Activated CD8-positive, alpha-beta memory T cell treated with anti-CD3 and anti-CD28 coated beads for 1 hour (primary cell): ENCODE results near the gene CELF4.

ENCODE experiments used
- DNase-seq, 2 donors: peaks; one replicate each; pipeline ENCODE4 v3.0.0-alpha.2; 2020; ENCODE audit warnings: low read depth in 1 of 2; ENCODE audit errors: extremely low read depth in 1 of 2

The CELF4 gene

GRCh38 chr18:37395631-37396030 is 170.0 kb downstream of the CELF4 start:
- DNase-seq, result no peak

GRCh38 chr18:37395138-37395537 is 170.5 kb downstream of the CELF4 start:
- DNase-seq, result no peak

- DNase-seq, result no peak
These were observed 171.0 kb downstream of the CELF4 start for GRCh38 chr18:37394610-37394965.

- no peak for DNase-seq
These were observed 171.5 kb downstream of the CELF4 start for GRCh38 chr18:37393945-37394609.

GRCh38 chr18:37393221-37393827 is 172.3 kb downstream of the CELF4 start:
- DNase-seq, result no peak

GRCh38 chr18:37392648-37393047 is 172.9 kb downstream of the CELF4 start:
- DNase-seq, result no peak

- DNase-seq, result no peak
These were observed 173.7 kb downstream of the CELF4 start for GRCh38 chr18:37391698-37392548.

GRCh38 chr18:37391156-37391555 is 174.4 kb downstream of the CELF4 start:
- DNase-seq, result no peak

GRCh38 chr18:37390687-37391086 is 174.9 kb downstream of the CELF4 start:
- DNase-seq, result no peak

GRCh38 chr18:37389684-37390368 is 175.8 kb downstream of the CELF4 start:
- no peak for DNase-seq

- DNase-seq, result no peak
These were observed 176.6 kb downstream of the CELF4 start for GRCh38 chr18:37389041-37389440.

GRCh38 chr18:37388413-37388812 is 177.2 kb downstream of the CELF4 start:
- DNase-seq, result no peak

- no peak for DNase-seq
These were observed 179.5 kb downstream of the CELF4 start for GRCh38 chr18:37385846-37386778.

GRCh38 chr18:37383846-37384595 is 181.6 kb downstream of the CELF4 start:
- DNase-seq, result no peak

- no peak for DNase-seq
These were observed 182.4 kb downstream of the CELF4 start for GRCh38 chr18:37383036-37383785.

- no peak for DNase-seq
These were observed 184.0 kb downstream of the CELF4 start for GRCh38 chr18:37381554-37381953.

- no peak for DNase-seq
These were observed 185.0 kb downstream of the CELF4 start for GRCh38 chr18:37380546-37381110.

GRCh38 chr18:37378336-37379010 is 187.1 kb downstream of the CELF4 start:
- DNase-seq, result no peak
